Progenitor cell of endocrine pancreas (in vitro differentiated cells): ENCODE results near the gene GSG1L. TPM values are rescaled to one million over a fixed set of nuclear protein-coding genes. Genes with fewer than 3 reads are reported as not detected.

Experiments used
- DNase-seq: peaks from one replicate; pipeline ENCODE4 v3.0.0; 2021; ENCODE audit warnings: low spot score; ENCODE audit not compliant: unreplicated experiment
- H3K27ac Mint-ChIP-seq: 2 replicates; pipeline ENCODE4 v1.8.0; 2021; ENCODE audit warnings: mild to moderate bottlenecking, moderate library complexity, mixed read lengths
- H3K27me3 Mint-ChIP-seq: 2 replicates; pipeline ENCODE4 v1.8.0; 2021; ENCODE audit warnings: mixed read lengths
- H3K36me3 Mint-ChIP-seq: 2 replicates; pipeline ENCODE4 v1.8.0; 2022; ENCODE audit warnings: mixed read lengths; ENCODE audit not compliant: insufficient read depth
- H3K4me1 Mint-ChIP-seq: 2 replicates; pipeline ENCODE4 v1.8.0; 2021; ENCODE audit warnings: low read depth, mixed read lengths
- H3K4me3 Mint-ChIP-seq: 2 replicates; pipeline ENCODE4 v1.8.0; 2021; ENCODE audit warnings: low read depth, mild to moderate bottlenecking, moderate library complexity, mixed read lengths
- H3K9me3 Mint-ChIP-seq: 2 replicates; pipeline ENCODE4 v1.8.0; 2021; ENCODE audit warnings: low read depth, mixed read lengths
- total RNA-seq: library from RNA; stranded (reverse); gene quantifications from 2 replicates; pipeline ENCODE4 v1.2.1, GENCODE V29; 2021
- TF ChIP-seq, protein P1 (sequence below): fragments of 200-600 bp; sonication (generic); IDR thresholded peaks from one replicate; pipeline ENCODE4 v1.5.0; 2021; ENCODE audit warnings: antibody characterized with exemption, mild to moderate bottlenecking; ENCODE audit not compliant: unreplicated experiment

The GSG1L gene
- total RNA-seq, 1 donor from 2014 or later = 0.17 TPM

DNA sequence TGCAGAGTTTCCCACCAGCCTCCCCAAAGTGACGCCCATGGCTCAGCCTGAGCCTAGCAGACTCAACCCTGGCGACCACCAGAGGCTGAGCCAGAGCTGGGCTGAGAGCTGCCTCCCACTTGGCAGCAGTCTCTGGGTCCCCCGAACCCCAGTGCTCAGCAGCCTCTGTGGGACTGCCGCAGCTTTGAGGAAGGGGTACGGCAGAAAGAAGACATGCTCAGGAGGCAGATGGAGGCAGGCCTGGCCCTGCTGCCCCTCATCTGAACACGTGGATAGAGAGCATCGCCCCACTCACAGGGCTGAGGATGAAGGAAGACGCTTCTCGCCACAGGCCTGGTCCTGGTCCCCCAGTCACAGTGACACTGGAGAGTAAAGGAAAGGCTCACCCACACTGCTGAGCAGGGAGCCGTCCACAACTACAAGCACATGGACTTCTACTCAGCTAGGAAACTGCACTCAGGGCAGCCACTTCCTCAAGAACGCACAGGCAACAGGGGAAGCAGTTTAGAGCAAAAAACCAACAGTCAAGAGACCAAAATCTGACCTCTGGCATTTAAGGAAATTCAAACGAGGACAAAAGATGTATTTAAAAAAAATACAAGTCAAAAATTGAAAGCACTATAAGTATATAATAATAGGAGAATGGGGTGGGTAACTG lies 45.2 kb upstream of the GSG1L start:
- DNase-seq = no peak
- H3K36me3 Mint-ChIP-seq = peaks cover 12% of the 10 kb centered on the region
- TF ChIP-seq, protein P1, sequence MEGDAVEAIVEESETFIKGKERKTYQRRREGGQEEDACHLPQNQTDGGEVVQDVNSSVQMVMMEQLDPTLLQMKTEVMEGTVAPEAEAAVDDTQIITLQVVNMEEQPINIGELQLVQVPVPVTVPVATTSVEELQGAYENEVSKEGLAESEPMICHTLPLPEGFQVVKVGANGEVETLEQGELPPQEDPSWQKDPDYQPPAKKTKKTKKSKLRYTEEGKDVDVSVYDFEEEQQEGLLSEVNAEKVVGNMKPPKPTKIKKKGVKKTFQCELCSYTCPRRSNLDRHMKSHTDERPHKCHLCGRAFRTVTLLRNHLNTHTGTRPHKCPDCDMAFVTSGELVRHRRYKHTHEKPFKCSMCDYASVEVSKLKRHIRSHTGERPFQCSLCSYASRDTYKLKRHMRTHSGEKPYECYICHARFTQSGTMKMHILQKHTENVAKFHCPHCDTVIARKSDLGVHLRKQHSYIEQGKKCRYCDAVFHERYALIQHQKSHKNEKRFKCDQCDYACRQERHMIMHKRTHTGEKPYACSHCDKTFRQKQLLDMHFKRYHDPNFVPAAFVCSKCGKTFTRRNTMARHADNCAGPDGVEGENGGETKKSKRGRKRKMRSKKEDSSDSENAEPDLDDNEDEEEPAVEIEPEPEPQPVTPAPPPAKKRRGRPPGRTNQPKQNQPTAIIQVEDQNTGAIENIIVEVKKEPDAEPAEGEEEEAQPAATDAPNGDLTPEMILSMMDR = no peak
- no peak overlapping the region for H3K4me3 Mint-ChIP-seq
- no peaks in the 10 kb centered on the region for H3K27me3 Mint-ChIP-seq
- H3K4me1 Mint-ChIP-seq = no peaks in the 10 kb centered on the region
- H3K9me3 Mint-ChIP-seq = no peaks in the 10 kb centered on the region
- no peak overlapping the region for H3K27ac Mint-ChIP-seq

DNA sequence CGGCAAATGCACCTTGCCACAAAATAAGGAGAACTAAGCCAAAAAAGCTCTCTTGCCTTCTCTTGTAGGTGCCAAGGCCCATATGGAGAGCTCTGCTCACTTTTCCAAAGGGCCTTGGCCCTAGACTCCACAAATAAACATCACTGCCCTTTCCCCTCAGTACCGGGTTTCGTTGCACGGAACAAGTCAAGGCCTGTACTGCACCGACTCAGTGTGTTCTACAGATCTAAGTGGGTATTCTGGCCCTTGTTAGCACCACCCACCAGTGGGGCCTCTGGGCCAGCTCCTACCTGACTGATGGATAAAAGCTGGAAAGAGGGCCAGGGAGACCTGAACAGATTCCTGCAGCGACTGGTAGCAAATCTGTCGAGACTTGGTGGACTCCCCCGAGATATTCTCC lies 43.7 kb upstream of the GSG1L start:
- Mint-ChIP-seq H3K27ac (no peak overlapping the region), H3K27me3 (no peaks in the 10 kb centered on the region), H3K4me1 (no peaks in the 10 kb centered on the region), H3K36me3 (peaks cover 13% of the 10 kb centered on the region), H3K4me3 (no peak overlapping the region), H3K9me3 (no peaks in the 10 kb centered on the region)
- no peak for DNase-seq
- TF ChIP-seq, protein P1 = no peak

DNA sequence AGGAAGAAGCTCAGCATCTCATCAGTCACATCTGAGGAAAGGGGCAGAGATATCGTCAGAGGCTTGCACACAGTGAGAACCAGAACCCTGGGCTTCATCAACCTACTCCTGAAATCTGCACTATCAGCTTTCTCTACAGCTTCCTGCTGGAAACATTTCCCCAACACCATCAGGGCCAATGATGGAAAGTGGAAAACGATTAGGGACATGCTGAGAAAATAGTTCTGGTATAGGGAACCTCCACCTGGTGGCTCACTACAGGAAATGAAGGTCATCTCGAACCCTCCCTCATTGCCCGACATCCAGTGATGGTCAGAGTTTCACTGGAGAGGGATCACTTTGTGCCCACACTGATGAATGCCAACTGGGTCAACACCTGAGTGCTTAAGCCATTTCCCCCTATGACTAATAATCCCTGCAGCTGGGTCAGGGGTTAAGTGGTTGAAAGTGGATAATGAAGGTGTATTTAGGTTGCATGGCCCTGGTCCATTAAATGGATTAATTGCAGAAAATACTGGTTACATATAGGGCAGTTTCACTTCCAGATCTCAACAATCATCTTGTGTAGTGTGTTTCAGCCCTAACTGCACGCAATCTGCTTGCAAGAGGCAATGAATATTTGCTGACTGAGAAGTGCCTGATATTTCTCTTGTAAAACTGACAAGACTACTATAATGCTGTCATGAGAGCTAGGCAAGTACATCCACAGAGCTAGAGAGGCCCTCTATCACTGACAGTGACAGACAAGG lies 43.1 kb upstream of the GSG1L start:
- Mint-ChIP-seq H3K4me1 (no peaks in the 10 kb centered on the region), H3K27me3 (no peaks in the 10 kb centered on the region), H3K4me3 (no peak overlapping the region), H3K9me3 (no peaks in the 10 kb centered on the region), H3K36me3 (peaks cover 15% of the 10 kb centered on the region), H3K27ac (no peak overlapping the region)
- TF ChIP-seq, protein P1 = no peak
- no peak for DNase-seq

DNA sequence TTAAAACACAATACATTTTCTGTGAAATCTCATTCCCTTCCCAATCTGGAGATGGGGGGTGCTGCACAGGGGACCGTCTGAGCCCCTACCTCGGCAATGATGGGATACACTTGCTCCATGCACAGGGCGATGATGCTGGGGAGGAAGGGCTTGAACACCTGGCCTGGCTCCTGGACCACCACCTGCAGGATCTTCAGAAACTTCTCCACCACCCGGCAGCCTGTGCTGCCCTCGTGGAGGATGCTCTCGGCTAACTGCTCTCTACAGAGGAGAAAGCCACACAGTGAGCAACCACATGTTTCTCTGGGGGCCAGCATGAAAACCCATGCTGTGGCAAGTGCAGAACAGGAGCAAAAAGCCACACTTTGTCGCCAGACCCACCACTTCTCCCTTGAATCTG lies 42.4 kb upstream of the GSG1L start:
- Mint-ChIP-seq H3K27me3 (no peaks in the 10 kb centered on the region), H3K4me3 (no peak overlapping the region), H3K27ac (no peak overlapping the region), H3K4me1 (no peaks in the 10 kb centered on the region), H3K36me3 (peaks cover 15% of the 10 kb centered on the region), H3K9me3 (no peaks in the 10 kb centered on the region)
- TF ChIP-seq, protein P1 = no peak
- DNase-seq = no peak

DNA sequence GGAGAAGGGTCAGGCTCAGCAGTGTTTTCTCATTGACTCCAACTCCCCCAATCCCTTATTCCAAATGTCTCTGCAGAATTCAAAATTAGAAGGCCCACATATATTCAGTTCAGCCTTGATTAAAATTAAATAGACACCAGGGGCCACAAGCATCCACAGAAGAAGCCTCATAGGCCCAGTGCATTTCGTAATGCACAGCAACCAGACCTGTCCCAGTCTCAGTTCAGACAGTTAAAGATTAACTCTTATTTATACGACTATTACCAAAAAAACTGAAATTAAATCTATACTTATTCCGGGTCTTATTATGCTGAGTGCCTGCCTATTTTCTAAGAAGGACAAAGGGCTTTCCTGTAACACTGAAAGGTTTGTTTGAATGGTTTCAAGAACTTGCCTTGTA lies 41.8 kb upstream of the GSG1L start:
- no peaks in the 10 kb centered on the region for H3K9me3 Mint-ChIP-seq

More for the DNA sequence above, 41.8 kb upstream of the GSG1L start:
- Mint-ChIP-seq H3K4me3 (no peak overlapping the region), H3K36me3 (peaks cover 16% of the 10 kb centered on the region), H3K27ac (no peak overlapping the region), H3K27me3 (no peaks in the 10 kb centered on the region), H3K4me1 (no peaks in the 10 kb centered on the region)
- TF ChIP-seq, protein P1 = no peak
- no peak for DNase-seq
